NCI-H510A (cell line): ENCODE data around the gene RGPD5.
"Not testable (repeated sequence)": the region's sequence is repeated elsewhere in the genome, so short reads cannot be mapped to it uniquely, and the experiment has no call there.

Experiments
- DNase-seq: peaks from one replicate; lab custom pipeline; 2025; lab: John Stamatoyannopoulos, UW

RGPD5 gene

GRCh38 chr2:109893736-109894135 lies 99.6 kb downstream of the RGPD5 start:
- DNase-seq = not testable (repeated sequence)

- DNase-seq = not testable (repeated sequence)
These were observed 100.0 kb downstream of the RGPD5 start for GRCh38 chr2:109894141-109894540.

GRCh38 chr2:109895090-109895869 lies 101.2 kb downstream of the RGPD5 start:
- not testable (repeated sequence) for DNase-seq

GRCh38 chr2:109896212-109896611 lies 102.1 kb downstream of the RGPD5 start:
- DNase-seq = not testable (repeated sequence)

- DNase-seq = not testable (repeated sequence)
These were observed 103.8 kb downstream of the RGPD5 start for GRCh38 chr2:109897769-109898461.

GRCh38 chr2:109898462-109899336 lies 104.6 kb downstream of the RGPD5 start, which contains the start of gene LIMS3:
TSS of gene LIMS3 (plus strand) at chr2:109898688. CDS start at chr2:109898729, 41 bp downstream.
- DNase-seq = not testable (repeated sequence)

- DNase-seq = not testable (repeated sequence)
These were observed 111.7 kb downstream of the RGPD5 start for GRCh38 chr2:109905796-109906195.
